Upper lobe of left lung (tissue), 6 donors: ENCODE results near the gene VPS33B. TPM values are rescaled to one million over a fixed set of nuclear protein-coding genes. Genes with fewer than 3 reads are reported as not detected.

Experiments
- ATAC-seq, 2 donors: fragments of 200-7000 bp; cut with Tn5 transposase; one replicate each; pipeline ENCODE4 v1.9.1; 2022; ENCODE audit warnings: mild to moderate bottlenecking in 2 of 2, moderate library complexity in 2 of 2; ENCODE audit not compliant: low FRiP score in 2 of 2
- DNase-seq, 2 donors: peaks; one replicate each; pipeline ENCODE4 v3.0.0-alpha.2; 2019 to 2020
- H3K27ac ChIP-seq, 4 donors: fragments of 200-600 bp; sonication (generic); one replicate each; pipeline ENCODE4 v1.5.1; 2016 to 2019
- H3K27me3 ChIP-seq, 4 donors: fragments of 200-600 bp; sonication (generic); one replicate each; pipeline ENCODE4 v1.5.1; 2017 to 2019
- H3K36me3 ChIP-seq, 4 donors: fragments of 200-600 bp; sonication (generic); one replicate each; pipeline ENCODE4 v1.5.1; 2016 to 2019
- H3K4me1 ChIP-seq, 4 donors: fragments of 200-600 bp; sonication (generic); one replicate each; pipeline ENCODE4 v1.5.1; 2018 to 2019
- H3K4me3 ChIP-seq, 4 donors: fragments of 200-600 bp; sonication (generic); one replicate each; pipeline ENCODE4 v1.5.1; 2017 to 2019; ENCODE audit warnings: mild to moderate bottlenecking in 2 of 4, moderate library complexity in 1 of 4
- H3K9me3 ChIP-seq, 4 donors: fragments of 200-600 bp; sonication (generic); one replicate each; pipeline ENCODE4 v1.5.1; 2018 to 2019
- CTCF ChIP-seq, 6 experiments: fragments of 450-650 bp in 4 of 6; fragments of 200-600 bp in 2 of 6; sonication (generic) in 2 of 6; IDR thresholded peaks; one replicate each; pipeline ENCODE4 v1.5.1; 2016 to 2019; ENCODE audit warnings: antibody characterized with exemption in 6 of 6
- EP300 ChIP-seq, 4 donors: sonication (generic); formaldehyde crosslinking; IDR thresholded peaks; one replicate each; pipeline ENCODE4 v1.5.1; 2017; ENCODE audit warnings: antibody characterized with exemption in 4 of 4, control low read depth in 2 of 4
- POLR2A ChIP-seq, 4 donors: fragments of 450-650 bp; IDR thresholded peaks; one replicate each; pipeline ENCODE4 v1.5.1; 2016 to 2017; ENCODE audit warnings: antibody characterized with exemption in 4 of 4, mild to moderate bottlenecking in 2 of 4
- POLR2AphosphoS5 ChIP-seq, 2 donors: sonication (generic); formaldehyde crosslinking; IDR thresholded peaks; one replicate each; pipeline ENCODE4 v1.5.1; 2017; ENCODE audit warnings: antibody characterized with exemption in 2 of 2
- WGBS, 2 donors: methylation state at CpG; one replicate each; pipeline ENCODE4 v1.1.5; 2017 to 2018; 5-methylcytosine and 5-hydroxymethylcytosine counted together
- total RNA-seq, 6 donors: library from RNA; depleted of rRNA in 4 of 6; stranded (reverse); fragments of >200 nt in 4 of 6; gene quantifications; one replicate each; pipeline versions ENCODE4 v1.1.0 to v1.2.1, GENCODE V29; 2016 to 2021
- donor health status: DM: no; HTN: no; CAD: no; lungs with moderate emphysema.
- donor health status: DM: no; HTN: yes; CAD: no; lungs with severe emphysema.

Gene VPS33B
- 10 to 100 TPM in 4 of 6 donors, 1 to 10 TPM in 2; 9.2 to 20.2 (median 14.8) TPM for total RNA-seq

GRCh38 chr15:91022075-91022831 lies at the start of gene VPS33B:
VPS33B (minus strand) TSS chr15:91022594; CDS start chr15:91022249, 345 bp downstream.
- peaks cover 19 to 31% (median 22%) of the 10 kb centered on the region in 4 donors for H3K4me1 ChIP-seq
- 0% methylated on average over 34 to 37 of the region's 48 CpGs for WGBS, 2 donors
- peak within 1 kb of the TSS; percentile 51 to 87 (median 77) for H3K27ac ChIP-seq
- peak in 1 of 4 donors; percentile 54 for TF ChIP-seq EP300 (IDR thresholded peaks at IDR 0.05)
- TF ChIP-seq POLR2A (IDR thresholded peaks at IDR 0.05), result peak in 1 of 4 donors; percentile 45
- TF ChIP-seq POLR2AphosphoS5 (IDR thresholded peaks at IDR 0.05), result peak; percentile 73 to 94
- TF ChIP-seq CTCF (IDR thresholded peaks at IDR 0.05), result peak in 1 of 6 experiments; percentile 12
- no peaks in the 10 kb centered on the region for H3K27me3 ChIP-seq
- ATAC-seq (peak; percentile 88 to 97), DNase-seq (peak; percentile 82 to 83)
- H3K36me3 ChIP-seq, result peaks cover 0 to 6% (median 0%) of the 10 kb centered on the region in 4 donors
- H3K4me3 ChIP-seq, result peak within 1 kb of the TSS; percentile 63 to 99 (median 97)
- H3K9me3 ChIP-seq, result no peaks in the 10 kb centered on the region

GRCh38 chr15:91072161-91072560 lies 49.8 kb upstream of the VPS33B start:
- WGBS, 2 donors, result 78 to 82% methylated on average over 4 of the region's 4 CpGs

GRCh38 chr15:91070872-91071271 lies 48.5 kb upstream of the VPS33B start:
- H3K36me3 ChIP-seq, result no peaks in the 10 kb centered on the region
- no peak for ATAC-seq
- H3K4me3 ChIP-seq, result no peak overlapping the region
- H3K27me3 ChIP-seq, result no peaks in the 10 kb centered on the region
- TF ChIP-seq EP300 (IDR thresholded peaks at IDR 0.05) (no peak), POLR2A (IDR thresholded peaks at IDR 0.05) (no peak), CTCF (IDR thresholded peaks at IDR 0.05) (no peak), POLR2AphosphoS5 (IDR thresholded peaks at IDR 0.05) (no peak)
- no peaks in the 10 kb centered on the region for H3K9me3 ChIP-seq
- no peak overlapping the region for H3K27ac ChIP-seq
- 81 to 83% methylated on average over 8 of the region's 8 CpGs for WGBS, 2 donors
- DNase-seq, result no peak
- H3K4me1 ChIP-seq, result no peaks in the 10 kb centered on the region

More at GRCh38 chr15:91072161-91072560, 49.8 kb upstream of the VPS33B start:
- no peak overlapping the region for H3K4me3 ChIP-seq
- H3K27ac ChIP-seq, result no peak overlapping the region
- no peaks in the 10 kb centered on the region for H3K9me3 ChIP-seq
- DNase-seq (no peak), ATAC-seq (no peak)
- H3K4me1 ChIP-seq, result no peaks in the 10 kb centered on the region
- H3K27me3 ChIP-seq, result no peaks in the 10 kb centered on the region
- H3K36me3 ChIP-seq, result no peaks in the 10 kb centered on the region
- TF ChIP-seq POLR2A (IDR thresholded peaks at IDR 0.05), result no peak
- no peak for TF ChIP-seq CTCF (IDR thresholded peaks at IDR 0.05)
- TF ChIP-seq EP300 (IDR thresholded peaks at IDR 0.05), result no peak
- TF ChIP-seq POLR2AphosphoS5 (IDR thresholded peaks at IDR 0.05), result no peak

GRCh38 chr15:91068966-91069365 lies 46.6 kb upstream of the VPS33B start:
- Histone ChIP-seq H3K27ac (no peak overlapping the region), H3K36me3 (no peaks in the 10 kb centered on the region), H3K27me3 (no peaks in the 10 kb centered on the region), H3K4me3 (no peak overlapping the region), H3K9me3 (peaks cover 0 to 7% (median 0%) of the 10 kb centered on the region in 4 donors), H3K4me1 (no peaks in the 10 kb centered on the region)
- ATAC-seq (no peak), DNase-seq (no peak)
- 82 to 83% methylated on average over 3 of the region's 3 CpGs for WGBS, 2 donors
- TF ChIP-seq EP300 (IDR thresholded peaks at IDR 0.05), result no peak
- TF ChIP-seq POLR2A (IDR thresholded peaks at IDR 0.05), result no peak
- no peak for TF ChIP-seq POLR2AphosphoS5 (IDR thresholded peaks at IDR 0.05)
- no peak for TF ChIP-seq CTCF (IDR thresholded peaks at IDR 0.05)
